GM23338 (cell line): ENCODE data around the gene EFNA4.

Experiments used
- CREB1 ChIP-seq: fragments of 250-450 bp; sonication (Bioruptor Pico); IDR thresholded peaks from 2 replicates; pipeline ENCODE4 v1.5.0; 2020; ENCODE audit warnings: low read depth, mild to moderate bottlenecking, moderate library complexity
- EZH2phosphoT487 ChIP-seq: fragments of 200-600 bp; sonication (generic); IDR thresholded peaks from one replicate; pipeline ENCODE4 v1.8.1; 2018; ENCODE audit warnings: antibody characterized with exemption; ENCODE audit not compliant: unreplicated experiment
- JUNB ChIP-seq: IDR thresholded peaks from one replicate; pipeline ENCODE4 v1.6.1; 2016; ENCODE audit warnings: antibody characterized with exemption; ENCODE audit not compliant: unreplicated experiment
- POLR2AphosphoS5 ChIP-seq: IDR thresholded peaks from 2 replicates; pipeline ENCODE4 v1.6.1; 2016; ENCODE audit warnings: antibody characterized with exemption, low read depth
- ZNF331 ChIP-seq: fragments of 250-450 bp; sonication (Bioruptor Pico); IDR thresholded peaks from 2 replicates; pipeline ENCODE4 v1.5.0; 2020; ENCODE audit warnings: low read depth, mild to moderate bottlenecking, moderate library complexity
- TF ChIP-seq, protein P1 (sequence below): IDR thresholded peaks from one replicate; pipeline ENCODE4 v1.6.1; 2018; ENCODE audit warnings: antibody characterized with exemption; ENCODE audit not compliant: unreplicated experiment
- TF ChIP-seq, protein P2 (sequence below), 2 experiments: fragments of 200-600 bp in 1 of 2; sonication (generic) in 1 of 2; conservative IDR thresholded peaks; 2 replicates each; pipeline versions ENCODE4 v1.5.1 to v1.6.1; 2016 to 2017; ENCODE audit warnings: antibody characterized with exemption in 2 of 2, low read depth in 2 of 2, mild to moderate bottlenecking in 2 of 2, moderate library complexity in 1 of 2

DNA sequence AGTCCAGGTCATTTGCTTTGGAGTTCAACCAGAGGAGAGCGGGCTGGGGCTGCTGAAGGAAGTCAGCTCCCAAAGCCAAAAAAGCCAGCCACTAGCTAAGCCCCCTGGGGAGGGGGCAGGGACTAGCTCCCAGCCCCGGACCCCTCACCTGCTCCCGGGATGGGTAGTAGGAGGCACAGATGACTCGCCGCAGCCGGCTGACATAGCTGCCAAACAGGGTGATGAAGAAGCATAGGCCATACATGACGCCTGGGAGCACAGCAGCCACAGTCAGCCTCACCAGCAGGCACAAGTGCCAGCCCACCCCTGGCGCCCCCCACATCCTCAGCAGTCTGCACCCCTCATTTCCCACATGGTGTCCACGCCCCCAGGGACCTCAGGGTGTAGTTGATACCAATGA is 37.4 kb upstream of the EFNA4 start:
- TF ChIP-seq, protein P1, sequence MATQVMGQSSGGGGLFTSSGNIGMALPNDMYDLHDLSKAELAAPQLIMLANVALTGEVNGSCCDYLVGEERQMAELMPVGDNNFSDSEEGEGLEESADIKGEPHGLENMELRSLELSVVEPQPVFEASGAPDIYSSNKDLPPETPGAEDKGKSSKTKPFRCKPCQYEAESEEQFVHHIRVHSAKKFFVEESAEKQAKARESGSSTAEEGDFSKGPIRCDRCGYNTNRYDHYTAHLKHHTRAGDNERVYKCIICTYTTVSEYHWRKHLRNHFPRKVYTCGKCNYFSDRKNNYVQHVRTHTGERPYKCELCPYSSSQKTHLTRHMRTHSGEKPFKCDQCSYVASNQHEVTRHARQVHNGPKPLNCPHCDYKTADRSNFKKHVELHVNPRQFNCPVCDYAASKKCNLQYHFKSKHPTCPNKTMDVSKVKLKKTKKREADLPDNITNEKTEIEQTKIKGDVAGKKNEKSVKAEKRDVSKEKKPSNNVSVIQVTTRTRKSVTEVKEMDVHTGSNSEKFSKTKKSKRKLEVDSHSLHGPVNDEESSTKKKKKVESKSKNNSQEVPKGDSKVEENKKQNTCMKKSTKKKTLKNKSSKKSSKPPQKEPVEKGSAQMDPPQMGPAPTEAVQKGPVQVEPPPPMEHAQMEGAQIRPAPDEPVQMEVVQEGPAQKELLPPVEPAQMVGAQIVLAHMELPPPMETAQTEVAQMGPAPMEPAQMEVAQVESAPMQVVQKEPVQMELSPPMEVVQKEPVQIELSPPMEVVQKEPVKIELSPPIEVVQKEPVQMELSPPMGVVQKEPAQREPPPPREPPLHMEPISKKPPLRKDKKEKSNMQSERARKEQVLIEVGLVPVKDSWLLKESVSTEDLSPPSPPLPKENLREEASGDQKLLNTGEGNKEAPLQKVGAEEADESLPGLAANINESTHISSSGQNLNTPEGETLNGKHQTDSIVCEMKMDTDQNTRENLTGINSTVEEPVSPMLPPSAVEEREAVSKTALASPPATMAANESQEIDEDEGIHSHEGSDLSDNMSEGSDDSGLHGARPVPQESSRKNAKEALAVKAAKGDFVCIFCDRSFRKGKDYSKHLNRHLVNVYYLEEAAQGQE: no peak
- TF ChIP-seq, protein P2, sequence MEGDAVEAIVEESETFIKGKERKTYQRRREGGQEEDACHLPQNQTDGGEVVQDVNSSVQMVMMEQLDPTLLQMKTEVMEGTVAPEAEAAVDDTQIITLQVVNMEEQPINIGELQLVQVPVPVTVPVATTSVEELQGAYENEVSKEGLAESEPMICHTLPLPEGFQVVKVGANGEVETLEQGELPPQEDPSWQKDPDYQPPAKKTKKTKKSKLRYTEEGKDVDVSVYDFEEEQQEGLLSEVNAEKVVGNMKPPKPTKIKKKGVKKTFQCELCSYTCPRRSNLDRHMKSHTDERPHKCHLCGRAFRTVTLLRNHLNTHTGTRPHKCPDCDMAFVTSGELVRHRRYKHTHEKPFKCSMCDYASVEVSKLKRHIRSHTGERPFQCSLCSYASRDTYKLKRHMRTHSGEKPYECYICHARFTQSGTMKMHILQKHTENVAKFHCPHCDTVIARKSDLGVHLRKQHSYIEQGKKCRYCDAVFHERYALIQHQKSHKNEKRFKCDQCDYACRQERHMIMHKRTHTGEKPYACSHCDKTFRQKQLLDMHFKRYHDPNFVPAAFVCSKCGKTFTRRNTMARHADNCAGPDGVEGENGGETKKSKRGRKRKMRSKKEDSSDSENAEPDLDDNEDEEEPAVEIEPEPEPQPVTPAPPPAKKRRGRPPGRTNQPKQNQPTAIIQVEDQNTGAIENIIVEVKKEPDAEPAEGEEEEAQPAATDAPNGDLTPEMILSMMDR (conservative IDR thresholded peaks at IDR 0.05; ENCODE audit: low read depth in 2 of 2): no peak
- TF ChIP-seq CREB1 (CRISPR knock-in tag): no peak
- TF ChIP-seq EZH2phosphoT487: no peak
- no peak for TF ChIP-seq POLR2AphosphoS5
- TF ChIP-seq ZNF331 (CRISPR knock-in tag): no peak
- no peak for TF ChIP-seq JUNB
